Measurements from ENCODE around the gene CYGB.

The CYGB gene

GRCh38 chr17:76572201-76572910 lies 34.8 kb upstream of the CYGB start:
- no peaks in the 10 kb centered on the region for H3K9me3 ChIP-seq (ENCODE audit: control insufficient read depth, insufficient read depth, low read length)
- no peaks in the 10 kb centered on the region for H3K9me2 ChIP-seq (replicated peaks; ENCODE audit: control insufficient read depth, low read length)
- no peaks in the 10 kb centered on the region for H3K79me2 ChIP-seq (ENCODE audit: control insufficient read depth, low read length)
- no peak overlapping the region for H3K27ac ChIP-seq (ENCODE audit: low read depth, low read length)
- H3K36me3 ChIP-seq (ENCODE audit: control insufficient read depth, low read length): peaks cover 4% of the 10 kb centered on the region
- TF ChIP-seq CTCF (IDR thresholded peaks at IDR 0.05; ENCODE audit: low read depth, low read length, poor library complexity, severe bottlenecking): no peak
- TF ChIP-seq EZH2phosphoT487 (IDR thresholded peaks at IDR 0.05; ENCODE audit: borderline replicate concordance, low read length): no peak
- H3K4me3 ChIP-seq (ENCODE audit: low read length): no peak overlapping the region
- no peak overlapping the region for H3K4me2 ChIP-seq (ENCODE audit: low read length)
- peaks cover 11% of the 10 kb centered on the region for H3K27me3 ChIP-seq (ENCODE audit: control insufficient read depth, low read length)
- peaks cover 15% of the 10 kb centered on the region for H3F3A ChIP-seq (ENCODE audit: control insufficient read depth, insufficient read depth)
- H3K4me1 ChIP-seq (ENCODE audit: control insufficient read depth, low read length): peaks cover 7% of the 10 kb centered on the region
- peaks cover 4% of the 10 kb centered on the region; the same call in 1 of the 2 replicates for H4K20me1 ChIP-seq (ENCODE audit: control insufficient read depth, insufficient read depth, low read depth, low read length)

DNA sequence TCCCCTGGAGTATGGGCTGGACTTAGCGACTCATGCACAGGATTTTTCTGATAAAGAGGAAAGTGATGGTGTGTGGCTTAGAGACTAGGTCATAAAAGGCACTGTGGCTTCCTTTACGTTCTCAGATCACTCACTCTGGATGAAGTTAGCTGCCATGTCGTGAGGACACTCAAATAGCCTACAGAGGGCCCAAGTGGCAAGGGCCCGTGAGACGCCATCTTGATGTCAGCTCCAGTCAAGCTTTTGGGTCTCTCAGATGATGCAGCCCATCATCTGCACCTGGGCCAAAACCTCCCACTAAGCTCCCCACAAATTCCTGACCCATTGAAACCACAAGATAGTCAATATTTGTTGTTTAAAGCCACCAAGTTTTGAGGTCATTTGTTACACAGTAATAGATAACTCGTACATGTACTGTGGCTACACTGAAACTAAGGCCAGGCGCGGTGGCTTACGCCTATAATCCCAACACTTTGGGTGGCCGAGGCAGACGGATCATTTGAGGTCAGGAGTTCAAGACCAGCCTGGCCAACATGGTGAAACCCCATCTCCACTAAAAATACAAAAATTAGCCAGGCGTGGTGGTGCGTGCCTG lies 33.5 kb upstream of the CYGB start:
- Histone ChIP-seq H3K27me3 (ENCODE audit: control insufficient read depth, low read length) (peaks cover 5% of the 10 kb centered on the region), H3K9me3 (ENCODE audit: control insufficient read depth, insufficient read depth, low read length) (no peaks in the 10 kb centered on the region), H4K20me1 (ENCODE audit: control insufficient read depth, insufficient read depth, low read depth, low read length) (peaks cover 4% of the 10 kb centered on the region), H3K36me3 (ENCODE audit: control insufficient read depth, low read length) (peaks cover 18% of the 10 kb centered on the region), H3K27ac (ENCODE audit: low read depth, low read length) (no peak overlapping the region), H3K4me1 (ENCODE audit: control insufficient read depth, low read length) (peaks cover 16% of the 10 kb centered on the region), H3K4me3 (ENCODE audit: low read length) (no peak overlapping the region), H3K4me2 (ENCODE audit: low read length) (no peak overlapping the region), H3K79me2 (ENCODE audit: control insufficient read depth, low read length) (no peaks in the 10 kb centered on the region), H3F3A (ENCODE audit: control insufficient read depth, insufficient read depth) (peaks cover 29% of the 10 kb centered on the region), H3K9me2 (replicated peaks; ENCODE audit: control insufficient read depth, low read length) (no peaks in the 10 kb centered on the region)
- TF ChIP-seq EZH2phosphoT487 (IDR thresholded peaks at IDR 0.05; ENCODE audit: borderline replicate concordance, low read length) (no peak), CTCF (IDR thresholded peaks at IDR 0.05; ENCODE audit: low read depth, low read length, poor library complexity, severe bottlenecking) (no peak)

DNA sequence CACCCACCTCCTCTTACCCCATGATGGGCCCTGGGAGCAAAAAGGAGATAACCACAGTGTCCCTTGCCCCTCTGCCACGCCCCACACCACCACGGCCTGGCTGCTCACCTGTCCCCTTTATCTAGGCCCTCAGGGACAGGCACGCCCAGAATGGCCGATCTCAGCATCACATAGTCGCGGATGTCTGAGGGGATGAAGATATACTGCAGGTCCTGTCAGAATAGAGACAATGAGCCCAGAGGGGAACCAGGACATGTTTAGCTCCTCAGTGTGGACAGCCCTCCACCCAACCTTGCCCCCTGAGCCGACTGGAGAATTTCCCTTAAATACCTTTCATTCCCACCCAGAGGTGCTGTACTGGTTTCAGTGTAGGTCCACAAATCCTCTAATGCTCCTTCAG lies 32.9 kb upstream of the CYGB start:
- H3K4me1 ChIP-seq (ENCODE audit: control insufficient read depth, low read length): peaks cover 16% of the 10 kb centered on the region
- no peaks in the 10 kb centered on the region for H3K9me3 ChIP-seq (ENCODE audit: control insufficient read depth, insufficient read depth, low read length)
- H3K79me2 ChIP-seq (ENCODE audit: control insufficient read depth, low read length): no peaks in the 10 kb centered on the region
- H3K27ac ChIP-seq (ENCODE audit: low read depth, low read length): no peak overlapping the region
- no peaks in the 10 kb centered on the region for H3K9me2 ChIP-seq (replicated peaks; ENCODE audit: control insufficient read depth, low read length)
- peaks cover 23% of the 10 kb centered on the region for H3K36me3 ChIP-seq (ENCODE audit: control insufficient read depth, low read length)
- no peak overlapping the region for H3K4me2 ChIP-seq (ENCODE audit: low read length)
- H3K27me3 ChIP-seq (ENCODE audit: control insufficient read depth, low read length): peaks cover 4% of the 10 kb centered on the region; the same call in 1 of the 2 replicates
- H3K4me3 ChIP-seq (ENCODE audit: low read length): no peak overlapping the region
- peaks cover 33% of the 10 kb centered on the region for H3F3A ChIP-seq (ENCODE audit: control insufficient read depth, insufficient read depth)
- H4K20me1 ChIP-seq (ENCODE audit: control insufficient read depth, insufficient read depth, low read depth, low read length): peaks cover 4% of the 10 kb centered on the region
- TF ChIP-seq EZH2phosphoT487 (IDR thresholded peaks at IDR 0.05; ENCODE audit: borderline replicate concordance, low read length) (no peak), CTCF (IDR thresholded peaks at IDR 0.05; ENCODE audit: low read depth, low read length, poor library complexity, severe bottlenecking) (no peak)

Data from DOHH2 (cell line).